ENCODE data around the gene XRCC4.

DNA sequence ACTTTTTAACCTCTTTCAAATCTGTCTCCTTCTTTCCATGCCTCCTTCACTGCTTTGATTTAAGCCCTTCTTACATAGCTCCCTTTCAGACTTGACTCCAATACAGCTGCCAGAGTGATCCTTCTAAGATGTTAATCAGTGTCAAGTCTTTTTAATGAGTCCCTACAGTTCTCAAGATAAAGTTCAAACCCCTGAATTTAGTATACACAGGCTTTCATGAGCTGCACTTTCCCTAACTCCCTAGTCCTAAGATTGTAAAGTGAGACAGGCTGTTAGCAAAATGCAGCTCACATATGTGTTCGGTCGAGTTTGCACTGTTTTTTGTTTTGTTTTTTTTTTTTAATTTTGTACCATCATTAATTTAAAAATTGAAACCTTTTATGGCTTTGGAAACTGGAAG lies 203.8 kb downstream of the XRCC4 start:
- TF ChIP-seq, protein P1, sequence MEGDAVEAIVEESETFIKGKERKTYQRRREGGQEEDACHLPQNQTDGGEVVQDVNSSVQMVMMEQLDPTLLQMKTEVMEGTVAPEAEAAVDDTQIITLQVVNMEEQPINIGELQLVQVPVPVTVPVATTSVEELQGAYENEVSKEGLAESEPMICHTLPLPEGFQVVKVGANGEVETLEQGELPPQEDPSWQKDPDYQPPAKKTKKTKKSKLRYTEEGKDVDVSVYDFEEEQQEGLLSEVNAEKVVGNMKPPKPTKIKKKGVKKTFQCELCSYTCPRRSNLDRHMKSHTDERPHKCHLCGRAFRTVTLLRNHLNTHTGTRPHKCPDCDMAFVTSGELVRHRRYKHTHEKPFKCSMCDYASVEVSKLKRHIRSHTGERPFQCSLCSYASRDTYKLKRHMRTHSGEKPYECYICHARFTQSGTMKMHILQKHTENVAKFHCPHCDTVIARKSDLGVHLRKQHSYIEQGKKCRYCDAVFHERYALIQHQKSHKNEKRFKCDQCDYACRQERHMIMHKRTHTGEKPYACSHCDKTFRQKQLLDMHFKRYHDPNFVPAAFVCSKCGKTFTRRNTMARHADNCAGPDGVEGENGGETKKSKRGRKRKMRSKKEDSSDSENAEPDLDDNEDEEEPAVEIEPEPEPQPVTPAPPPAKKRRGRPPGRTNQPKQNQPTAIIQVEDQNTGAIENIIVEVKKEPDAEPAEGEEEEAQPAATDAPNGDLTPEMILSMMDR (conservative IDR thresholded peaks at IDR 0.05): no peak
- TF ChIP-seq ZFX (IDR thresholded peaks at IDR 0.05): no peak
